H1 (cell line): ENCODE data around the gene ATAD3B. TPM values are rescaled to one million over a fixed set of nuclear protein-coding genes. Genes with fewer than 3 reads are reported as not detected.

Experiments used
- CTCF ChIA-PET: fragments of 300-600 bp; sonication (Branson Sonifier 250); formaldehyde crosslinking; loops from one replicate; lab custom pipeline; 2021; ENCODE audit not compliant: partially characterized antibody; lab: Charles Lee
- POLR2A ChIA-PET: fragments of 300-600 bp; sonication (Branson Sonifier 250); formaldehyde crosslinking; loops from one replicate; lab custom pipeline; 2021; ENCODE audit warnings: inconsistent platforms; ENCODE audit not compliant: partially characterized antibody; lab: Charles Lee
- DNase-seq, 2 experiments: peaks; one replicate each; pipeline versions ENCODE4 v3.0.0 to v3.0.0-alpha.2; 2010 to 2022; ENCODE audit warnings: low spot score in 2 of 2, low read depth in 1 of 2, mixed read lengths in 1 of 2
- FAIRE-seq: peaks from 2 replicates; lab custom pipeline; 2011; peaks lifted over from hg19 to GRCh38; lab: Jason Lieb, UNC
- H2AFZ ChIP-seq: 2 replicates; pipeline ENCODE4 v1.8.1; 2012; ENCODE audit warnings: low read length, inconsistent platforms
- H2AK5ac ChIP-seq: 2 replicates; pipeline ENCODE4 v1.6.1; 2013; ENCODE audit warnings: low read depth, low read length
- H2BK120ac ChIP-seq: replicated peaks from 2 replicates; pipeline ENCODE3; 2013; ENCODE audit warnings: low read depth, low read length, inconsistent platforms
- H2BK12ac ChIP-seq: 2 replicates; pipeline ENCODE4 v1.6.1; 2013; ENCODE audit warnings: low read depth, low read length
- H2BK15ac ChIP-seq: 2 replicates; pipeline ENCODE4 v1.6.1; 2013; ENCODE audit warnings: low read length
- H2BK20ac ChIP-seq: 2 replicates; pipeline ENCODE4 v1.6.1; 2013; ENCODE audit warnings: low read length
- H2BK5ac ChIP-seq: 2 replicates; pipeline ENCODE4 v1.6.1; 2013; ENCODE audit warnings: low read depth, low read length
- H3K14ac ChIP-seq: 2 replicates; pipeline ENCODE4 v1.6.1; 2013; ENCODE audit warnings: inconsistent platforms; ENCODE audit not compliant: insufficient read length
- H3K18ac ChIP-seq: 2 replicates; pipeline ENCODE4 v1.6.1; 2013; ENCODE audit warnings: low read length; ENCODE audit errors: extremely low read depth
- H3K23ac ChIP-seq: 2 replicates; pipeline ENCODE4 v1.6.1; 2013; ENCODE audit warnings: inconsistent platforms; ENCODE audit not compliant: insufficient read length
- H3K23me2 ChIP-seq: 2 replicates; pipeline ENCODE4 v1.6.1; 2013; ENCODE audit warnings: low read depth, low read length
- H3K27ac ChIP-seq: 2 replicates; pipeline ENCODE4 v1.6.1; 2011; ENCODE audit warnings: low read depth, low read length, inconsistent platforms
- H3K27me3 ChIP-seq, 4 experiments: replicated peaks in 1 of 4; 1 replicate in 1 of 4; 2 replicates in 3 of 4; pipeline versions ENCODE4 v1.6.1 to v1.8.1; 2011 to 2013; ENCODE audit warnings: low read length in 3 of 4, mild to moderate bottlenecking in 3 of 4, inconsistent platforms in 2 of 4, mixed read lengths in 2 of 4, moderate library complexity in 1 of 4; ENCODE audit not compliant: control insufficient read depth in 3 of 4, insufficient read depth in 3 of 4; ENCODE audit errors: extremely low read depth in 1 of 4
- H3K36me3 ChIP-seq, 4 experiments: 2 replicates each; pipeline versions ENCODE4 v1.6.1 to v1.8.1; 2011 to 2013; ENCODE audit warnings: mild to moderate bottlenecking in 4 of 4, low read length in 3 of 4, moderate library complexity in 2 of 4, control low read depth in 1 of 4, inconsistent platforms in 1 of 4; ENCODE audit not compliant: insufficient read depth in 4 of 4, control insufficient read depth in 2 of 4
- H3K4ac ChIP-seq: replicated peaks from 2 replicates; pipeline ENCODE3; 2013; ENCODE audit warnings: low read length, low read depth, mixed read lengths, inconsistent platforms; ENCODE audit not compliant: insufficient read length
- H3K4me1 ChIP-seq, 4 experiments: replicated peaks in 1 of 4; 1 replicate in 1 of 4; 2 replicates in 3 of 4; pipeline versions ENCODE4 v1.6.1 to v1.8.1; 2011 to 2013; ENCODE audit warnings: low read length in 3 of 4, inconsistent platforms in 2 of 4, mixed read lengths in 1 of 4; ENCODE audit not compliant: insufficient read depth in 4 of 4, control insufficient read depth in 3 of 4
- H3K4me2 ChIP-seq, 2 experiments: 2 replicates each; pipeline versions ENCODE4 v1.6.1 to v1.8.1; 2011 to 2013; ENCODE audit warnings: low read depth in 2 of 2, low read length in 2 of 2, control low read depth in 1 of 2, inconsistent platforms in 1 of 2, mild to moderate bottlenecking in 1 of 2; ENCODE audit not compliant: insufficient read depth in 1 of 2
- H3K4me3 ChIP-seq, 4 experiments: fragments of 200-600, 300-600 bp in 1 of 4; sonication (generic), shearing (Covaris generic), sonication (Bioruptor Twin) in 1 of 4; 2 replicates each; pipeline versions ENCODE4 v1.5.1 to v1.8.1; 2011 to 2016; ENCODE audit warnings: low read length in 4 of 4, low read depth in 3 of 4, control low read depth in 2 of 4, inconsistent platforms in 2 of 4, mild to moderate bottlenecking in 2 of 4, mixed read lengths in 1 of 4, moderate library complexity in 1 of 4; ENCODE audit not compliant: insufficient read depth in 2 of 4; ENCODE audit errors: extremely low read depth in 1 of 4
- H3K56ac ChIP-seq: replicated peaks from 2 replicates; pipeline ENCODE3; 2013; ENCODE audit warnings: low read depth, mild to moderate bottlenecking, mixed read lengths, low read length, inconsistent platforms; ENCODE audit not compliant: insufficient read length
- H3K79me1 ChIP-seq: 2 replicates; pipeline ENCODE4 v1.6.1; 2013; ENCODE audit warnings: low read depth, low read length, control low read depth
- H3K79me2 ChIP-seq, 2 experiments: 2 replicates each; pipeline versions ENCODE4 v1.6.1 to v1.8.1; 2012 to 2013; ENCODE audit warnings: low read length in 2 of 2, mild to moderate bottlenecking in 2 of 2, inconsistent platforms in 1 of 2; ENCODE audit not compliant: insufficient read depth in 2 of 2, control insufficient read depth in 1 of 2
- H3K9ac ChIP-seq, 4 experiments: replicated peaks in 1 of 4; 1 replicate in 1 of 4; 2 replicates in 3 of 4; pipeline versions ENCODE4 v1.6.1 to v1.8.1; 2011 to 2013; ENCODE audit warnings: low read depth in 3 of 4, low read length in 3 of 4, control low read depth in 2 of 4, mild to moderate bottlenecking in 2 of 4, moderate library complexity in 2 of 4, inconsistent platforms in 1 of 4; ENCODE audit errors: extremely low read depth in 1 of 4
- H3K9me3 ChIP-seq, 2 experiments: 2 replicates each; pipeline versions ENCODE4 v1.6.1 to v1.8.1; 2012 to 2013; ENCODE audit warnings: mild to moderate bottlenecking in 2 of 2, moderate library complexity in 2 of 2, control low read depth in 1 of 2, inconsistent platforms in 1 of 2, low read depth in 1 of 2, low read length in 1 of 2, mixed read lengths in 1 of 2; ENCODE audit not compliant: insufficient read depth in 2 of 2
- H4K20me1 ChIP-seq, 2 experiments: replicated peaks in 1 of 2; 2 replicates each; pipeline versions ENCODE3 to v1.8.1; 2011 to 2013; ENCODE audit warnings: inconsistent platforms in 2 of 2, low read length in 2 of 2, mild to moderate bottlenecking in 1 of 2; ENCODE audit not compliant: insufficient read depth in 2 of 2, control insufficient read depth in 1 of 2
- H4K5ac ChIP-seq: 2 replicates; pipeline ENCODE4 v1.6.1; 2013; ENCODE audit warnings: low read length, low read depth, mixed read lengths, inconsistent platforms; ENCODE audit not compliant: insufficient read length
- H4K8ac ChIP-seq: 2 replicates; pipeline ENCODE4 v1.8.0; 2013; ENCODE audit warnings: mild to moderate bottlenecking, moderate library complexity, low read length, inconsistent platforms; ENCODE audit not compliant: insufficient read depth; ENCODE audit errors: extremely low read depth
- H4K91ac ChIP-seq: replicated peaks from 2 replicates; pipeline ENCODE3; 2013; ENCODE audit warnings: low read length, mixed read lengths, inconsistent platforms; ENCODE audit not compliant: insufficient read length
- ATF2 ChIP-seq: IDR thresholded peaks from 2 replicates; pipeline ENCODE4 v1.6.1; 2012; ENCODE audit warnings: low read length, inconsistent platforms
- CEBPB ChIP-seq: IDR thresholded peaks from 2 replicates; pipeline ENCODE4 v1.6.1; 2012; ENCODE audit warnings: low read depth, low read length
- EP300 ChIP-seq, 2 experiments: IDR thresholded peaks; 1 replicate in 1 of 2; 2 replicates in 1 of 2; pipeline ENCODE4 v1.6.1; 2011 to 2012; ENCODE audit warnings: low read depth in 2 of 2, low read length in 2 of 2, mild to moderate bottlenecking in 2 of 2, borderline replicate concordance in 1 of 2, inconsistent platforms in 1 of 2, moderate library complexity in 1 of 2
- KDM1A ChIP-seq: fragments of 200-600, 300-600 bp; sonication (generic); IDR thresholded peaks from 2 replicates; pipeline ENCODE4 v1.7.1; 2016; ENCODE audit warnings: mild to moderate bottlenecking, low read length, borderline replicate concordance
- MAFK ChIP-seq: IDR thresholded peaks from 2 replicates; pipeline ENCODE4 v1.6.1; 2012; ENCODE audit warnings: low read depth, mild to moderate bottlenecking, improper control_type of control experiment, low read length
- POLR2AphosphoS5 ChIP-seq: IDR thresholded peaks from 2 replicates; pipeline ENCODE4 v1.6.1; 2011; ENCODE audit warnings: low read depth, low read length
- SIX5 ChIP-seq: IDR thresholded peaks from 2 replicates; pipeline ENCODE4 v1.6.1; 2011; ENCODE audit warnings: mild to moderate bottlenecking, low read depth, low read length
- SRF ChIP-seq: IDR thresholded peaks from 2 replicates; pipeline ENCODE4 v1.6.1; 2011; ENCODE audit warnings: mild to moderate bottlenecking, low read depth, low read length, moderate library complexity
- SUZ12 ChIP-seq: fragments of 200-600 bp; sonication (generic); IDR thresholded peaks from 2 replicates; pipeline ENCODE4 v1.6.1; 2012; ENCODE audit warnings: mild to moderate bottlenecking, inconsistent platforms, low read length, moderate library complexity, mixed read lengths
- TAF7 ChIP-seq: optimal IDR thresholded peaks from 2 replicates; pipeline ENCODE3; 2011; ENCODE audit warnings: low read depth, mild to moderate bottlenecking, inconsistent platforms, low read length, moderate library complexity, borderline replicate concordance
- WGBS, 2 experiments: shearing (Covaris generic) in 1 of 2; methylation state at CpG; one replicate each; pipeline versions ENCODE4 v1.1.6 to v1.1.7; 2013 to 2015; ENCODE audit warnings: low lambda C conversion rate in 2 of 2, mixed read lengths in 2 of 2, inconsistent platforms in 1 of 2, low coverage in 1 of 2, missing lambda C conversion rate in 1 of 2; ENCODE audit not compliant: insufficient replicate concordance in 2 of 2, insufficient coverage in 1 of 2, insufficient read length in 1 of 2; ENCODE audit errors: extremely low coverage in 1 of 2, missing lambda C conversion rate in 1 of 2; 5-methylcytosine and 5-hydroxymethylcytosine counted together
- polyA plus RNA-seq, 7 experiments: library from polyadenylated mRNA; depleted of rRNA in 3 of 7; stranded (reverse) in 5 of 7; unstranded in 2 of 7; fragments of >200 nt in 5 of 7; fragments of 200-250 nt in 2 of 7; gene quantifications; 1 replicate in 5 of 7; 2 replicates in 1 of 7; 4 replicates in 1 of 7; pipeline versions ENCODE4 v1.2.1 to v1.2.3, GENCODE V29; 2011 to 2013; ENCODE audit warnings: missing spikeins in 2 of 7, mixed read lengths in 2 of 7
- total RNA-seq: library from RNA; stranded (reverse); fragmentation: NEBNext Ultra II Directional; extraction: Animal tissue kit (Norgen Biotek cat#: 25700); gene quantifications from 2 replicates; pipeline ENCODE4 v1.2.1, GENCODE V29; 2021

Gene ATAD3B
- total and polyA plus RNA-seq, 2 of the 8 experiments (the other 6 are each of a cell fraction or from before 2014, with no cell fraction given) = 31.3 to 63.0 TPM

- H2BK20ac ChIP-seq = peak overlapping the region; percentile 24; the same call in 1 of the 2 replicates
- H3K36me3 ChIP-seq = no peaks in the 10 kb centered on the region
- peaks cover 0 to 41% (median 33%) of the 10 kb centered on the region in 4 experiments; a peak in 6 of 7 replicates for H3K4me1 ChIP-seq
- H3K4me2 ChIP-seq = peak overlapping the region in 1 of 2 experiments; percentile 27; a peak in 1 of 4 replicates
- 0 out of 2 replicates have a peak overlapping the region, but pooled peaks have one; percentile 51 for H3K18ac ChIP-seq
- ChIA-PET CTCF (interaction anchor here (1.6 to 2.9 kb wide), 2 partner anchors 16 to 19 kb away, joined by 4 to 12 read pairs; no protein-coding TSS in a partner anchor), POLR2A (interaction anchor here (0.6 to 22.9 kb wide), 6 partner anchors 11 to 36 kb away, joined by 3 to 515 read pairs (median 6); partner anchors contain the start of genes CCNL2, MRPL20 and VWA1)
- peak overlapping the region; percentile 77 for H2BK5ac ChIP-seq
- H3K27ac ChIP-seq = 0 out of 2 replicates have a peak overlapping the region, but pooled peaks have one; percentile 2
- no peak overlapping the region for H4K8ac ChIP-seq
- no peaks in the 10 kb centered on the region for H3K9me3 ChIP-seq
- no peak overlapping the region for H3K23ac ChIP-seq
- H3K14ac ChIP-seq = no peak overlapping the region
- H3K23me2 ChIP-seq = peaks cover 10% of the 10 kb centered on the region; the same call in 1 of the 2 replicates
- no peak overlapping the region for H3K4me3 ChIP-seq
- peak overlapping the region; percentile 54; the same call in 1 of the 2 replicates for H2AK5ac ChIP-seq
- H2BK120ac ChIP-seq = no peak overlapping the region
- no peaks in the 10 kb centered on the region; a peak in 2 of 7 replicates for H3K27me3 ChIP-seq
- H3K79me2 ChIP-seq = no peaks in the 10 kb centered on the region
- H2AFZ ChIP-seq = no peak overlapping the region
- H2BK12ac ChIP-seq = peak overlapping the region; percentile 40; the same call in 1 of the 2 replicates
- no peak overlapping the region for H3K9ac ChIP-seq
- DNase-seq (no peak), FAIRE-seq (no peak)
- no peaks in the 10 kb centered on the region for H3K79me1 ChIP-seq
- H4K5ac ChIP-seq = no peak overlapping the region
- 91% methylated on average over 6 of the region's 7 CpGs; no CpG with 5 or more reads in 1 of the 2 experiments for WGBS, 2 experiments
- no peak overlapping the region for H3K56ac ChIP-seq
- no peak overlapping the region for H2BK15ac ChIP-seq
- H4K20me1 ChIP-seq = no peaks in the 10 kb centered on the region
- no peak overlapping the region for H3K4ac ChIP-seq
- no peak overlapping the region for H4K91ac ChIP-seq
- TF ChIP-seq SRF (no peak), KDM1A (no peak), EP300 (IDR thresholded peaks at IDR 0.05; ENCODE audit: borderline replicate concordance in 1 of 2, low read depth in 2 of 2, low read length in 2 of 2) (no peak), POLR2AphosphoS5 (no peak), SIX5 (no peak), MAFK (no peak), TAF7 (no peak), CEBPB (no peak), SUZ12 (no peak), ATF2 (no peak)
These were observed 49.6 kb upstream of the ATAD3B start for GRCh38 chr1:1421907-1422464.
